Cardiac fibroblast (primary cell): Measurements from ENCODE around the gene SARNP.
"Not testable (repeated sequence)": the region's sequence is repeated elsewhere in the genome, so short reads cannot be mapped to it uniquely, and the experiment has no call there.

Source experiments
- DNase-seq, 2 donors: peaks; one replicate each; pipeline versions ENCODE4 v3.0.0 to v3.0.0-alpha.2; 2010; ENCODE audit warnings: low read depth in 2 of 2
- H3K4me3 ChIP-seq, 2 donors: replicated peaks in 1 of 2; 1 replicate in 1 of 2; 2 replicates in 1 of 2; pipeline ENCODE4 v1.5.1; 2011; ENCODE audit warnings: low read depth in 2 of 2, low read length in 2 of 2, mild to moderate bottlenecking in 2 of 2, moderate library complexity in 1 of 2
- TF ChIP-seq, protein P1 (sequence below): IDR thresholded peaks from one replicate; pipeline ENCODE4 v1.5.1; 2011; ENCODE audit warnings: low read depth, mild to moderate bottlenecking, low read length, inconsistent platforms

The SARNP gene

DNA sequence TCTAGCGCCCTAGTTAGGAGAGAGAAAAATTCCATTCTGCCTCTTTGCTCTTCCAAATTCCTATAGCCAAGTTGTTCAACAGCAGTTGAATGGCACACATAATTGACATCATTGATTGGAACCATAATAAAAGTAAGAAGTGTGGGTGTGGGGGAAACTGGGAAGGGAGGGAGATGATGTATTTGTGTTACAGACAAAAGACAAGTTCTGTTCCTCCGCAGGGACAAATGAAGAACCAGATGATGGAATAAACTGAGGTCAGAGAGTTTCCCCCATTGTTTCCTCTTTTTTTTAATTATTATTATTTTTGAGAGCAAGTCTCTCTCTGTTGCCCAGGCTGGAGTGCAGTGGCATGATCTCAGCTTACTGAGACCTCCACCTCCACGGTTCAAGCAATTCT, 39.7 kb downstream of the SARNP start:
- no peak for DNase-seq
- TF ChIP-seq, protein P1, sequence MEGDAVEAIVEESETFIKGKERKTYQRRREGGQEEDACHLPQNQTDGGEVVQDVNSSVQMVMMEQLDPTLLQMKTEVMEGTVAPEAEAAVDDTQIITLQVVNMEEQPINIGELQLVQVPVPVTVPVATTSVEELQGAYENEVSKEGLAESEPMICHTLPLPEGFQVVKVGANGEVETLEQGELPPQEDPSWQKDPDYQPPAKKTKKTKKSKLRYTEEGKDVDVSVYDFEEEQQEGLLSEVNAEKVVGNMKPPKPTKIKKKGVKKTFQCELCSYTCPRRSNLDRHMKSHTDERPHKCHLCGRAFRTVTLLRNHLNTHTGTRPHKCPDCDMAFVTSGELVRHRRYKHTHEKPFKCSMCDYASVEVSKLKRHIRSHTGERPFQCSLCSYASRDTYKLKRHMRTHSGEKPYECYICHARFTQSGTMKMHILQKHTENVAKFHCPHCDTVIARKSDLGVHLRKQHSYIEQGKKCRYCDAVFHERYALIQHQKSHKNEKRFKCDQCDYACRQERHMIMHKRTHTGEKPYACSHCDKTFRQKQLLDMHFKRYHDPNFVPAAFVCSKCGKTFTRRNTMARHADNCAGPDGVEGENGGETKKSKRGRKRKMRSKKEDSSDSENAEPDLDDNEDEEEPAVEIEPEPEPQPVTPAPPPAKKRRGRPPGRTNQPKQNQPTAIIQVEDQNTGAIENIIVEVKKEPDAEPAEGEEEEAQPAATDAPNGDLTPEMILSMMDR: no peak
- no peak overlapping the region for H3K4me3 ChIP-seq

DNA sequence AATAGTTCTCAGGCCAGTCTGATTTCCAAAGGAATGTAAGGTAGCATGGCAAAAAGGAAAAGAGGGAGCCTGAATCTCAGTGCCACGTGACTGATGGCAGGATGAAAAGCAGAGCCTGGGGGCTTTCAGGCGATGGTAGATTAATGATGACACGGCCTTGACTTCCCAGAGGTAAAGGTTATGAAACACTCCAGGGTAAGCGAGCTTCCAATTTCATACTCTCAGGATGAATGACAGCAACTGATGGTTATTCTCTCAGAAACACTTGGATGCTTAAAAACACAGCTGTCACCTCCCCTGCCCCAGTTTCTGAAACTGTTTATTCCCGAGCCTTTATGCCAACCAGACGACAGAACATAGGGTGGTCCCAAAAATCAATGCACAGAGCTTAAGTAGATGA, 45.8 kb downstream of the SARNP start:
- no peak for DNase-seq
- TF ChIP-seq, protein P1: no peak
- no peak overlapping the region for H3K4me3 ChIP-seq

DNA sequence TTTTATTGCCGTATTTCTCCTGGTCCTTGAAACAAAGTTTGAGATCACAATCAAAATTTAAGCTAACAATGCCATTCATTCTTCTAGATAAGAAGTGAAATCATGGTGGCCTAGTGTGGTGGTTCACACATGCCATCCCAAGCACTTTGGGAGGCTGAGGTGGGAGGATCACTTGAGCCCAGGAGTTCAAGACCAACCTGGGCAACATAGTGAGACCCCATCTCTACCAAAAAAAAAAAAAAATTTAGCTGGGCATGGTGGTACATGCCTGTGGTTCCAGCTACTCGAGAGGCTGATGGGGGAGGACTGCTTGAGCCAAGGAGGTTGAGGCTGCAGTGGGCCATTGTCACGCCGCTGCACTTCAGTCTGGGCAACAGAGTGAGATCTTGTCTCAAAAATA, 50.4 kb downstream of the SARNP start:
- no peak for DNase-seq
- H3K4me3 ChIP-seq: no peak overlapping the region
- TF ChIP-seq, protein P1: no peak

DNA sequence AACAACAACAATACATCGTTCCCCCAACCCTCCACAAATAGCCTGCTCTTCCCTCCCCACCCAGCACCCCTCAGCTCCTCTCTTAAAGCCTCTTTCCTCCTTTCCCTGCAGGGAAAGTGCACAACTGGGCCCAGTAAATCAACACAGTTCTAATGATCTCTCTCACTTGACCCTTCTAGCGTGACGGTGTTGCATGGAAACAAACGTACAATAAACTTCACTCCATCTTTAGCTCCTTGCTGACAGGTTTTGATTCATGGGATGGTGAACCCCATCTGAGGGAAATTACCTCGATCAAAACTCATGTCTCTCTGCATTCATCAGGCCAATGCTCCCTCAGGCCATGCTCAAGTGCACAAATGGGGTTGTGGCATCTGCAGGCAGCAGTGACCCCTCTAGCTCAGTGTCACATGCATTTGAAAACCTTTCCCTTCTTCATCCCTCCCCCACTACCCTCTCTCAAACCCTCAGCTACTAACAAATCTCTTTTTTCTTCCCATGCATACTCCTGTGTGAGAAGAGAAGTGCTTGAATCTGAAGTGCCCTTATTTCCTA, 51.7 kb downstream of the SARNP start:
- DNase-seq: no peak
- H3K4me3 ChIP-seq: no peak overlapping the region
- TF ChIP-seq, protein P1: no peak

DNA sequence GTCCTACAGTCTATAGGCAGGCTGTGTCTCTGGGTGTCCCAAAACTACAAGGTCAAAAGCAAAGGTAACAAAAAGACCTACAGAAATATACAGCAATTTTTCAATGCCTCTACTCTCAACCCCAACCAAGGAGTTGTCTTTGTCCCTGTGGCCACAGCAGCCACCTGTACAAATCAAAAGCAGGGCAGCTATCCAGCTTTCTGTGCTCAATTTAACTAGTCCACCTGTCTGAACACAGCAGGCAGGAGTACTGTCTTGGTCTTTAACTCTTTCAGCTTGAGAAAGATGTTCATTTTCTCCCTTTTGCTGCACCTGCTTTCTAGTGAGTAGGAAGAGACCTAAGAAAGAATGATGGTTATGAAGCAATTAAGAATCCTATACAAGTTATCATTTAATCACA, 54.9 kb downstream of the SARNP start:
- H3K4me3 ChIP-seq: no peak overlapping the region
- no peak for DNase-seq
- TF ChIP-seq, protein P1: no peak

DNA sequence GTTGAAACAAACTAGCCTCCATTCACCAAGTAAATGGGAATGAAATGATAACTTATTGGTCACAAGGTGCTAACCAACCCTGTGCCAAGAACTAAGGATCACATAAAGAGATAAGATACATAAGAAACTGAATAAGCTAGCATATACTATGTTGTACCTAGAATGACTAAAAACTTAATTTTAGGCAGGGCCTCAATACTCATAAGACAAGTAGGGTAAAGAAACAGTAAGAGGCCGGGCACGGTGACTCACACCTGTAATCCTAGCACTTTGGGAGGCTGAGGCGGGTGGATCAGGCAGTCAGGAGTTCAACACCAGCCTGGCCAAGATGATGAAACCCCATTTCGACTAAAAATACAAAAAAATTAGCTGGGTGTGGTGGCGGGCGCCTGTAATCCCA, 56.9 kb downstream of the SARNP start:
- no peak overlapping the region for H3K4me3 ChIP-seq
- DNase-seq: no peak
- TF ChIP-seq, protein P1: no peak

DNA sequence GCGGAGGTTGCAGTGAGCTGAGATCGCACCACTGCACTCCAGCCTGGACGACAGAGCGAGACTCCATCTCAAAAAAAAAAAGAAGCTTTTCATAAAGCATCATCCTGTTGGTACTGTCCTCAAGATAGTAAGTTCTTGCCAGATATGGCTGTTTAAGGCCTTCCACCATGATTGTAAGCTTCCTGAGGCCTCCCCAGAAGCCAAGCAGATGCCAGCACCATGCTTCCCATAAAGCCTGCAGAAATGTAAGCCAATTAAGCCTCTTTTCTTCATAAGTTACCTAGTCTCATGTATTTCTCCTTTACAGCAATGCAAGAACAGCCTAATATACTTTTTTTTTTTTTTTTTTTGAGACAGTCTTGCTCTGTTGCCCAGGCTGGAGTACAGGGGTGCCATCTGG, 58.9 kb downstream of the SARNP start:
- not testable (repeated sequence) for H3K4me3 ChIP-seq, DNase-seq
